ENCODE results near the gene HSF5.

Gene HSF5

GRCh38 chr17:58487589-58488427 is at the start of gene HSF5:
Gene HSF5, minus strand, starts transcription at chr17:58488408. Its CDS starts 134 bp downstream, at chr17:58488274.
- Histone ChIP-seq H3K9ac (ENCODE audit: low read depth, low read length) (no peak within 1 kb of the TSS), H2AFZ (ENCODE audit: low read depth, low read length) (no peak within 1 kb of the TSS), H3K9me3 (ENCODE audit: insufficient read depth, low read length, severe bottlenecking) (no peaks in the 10 kb centered on the region), H3K4me1 (ENCODE audit: insufficient read depth, low read length) (no peaks in the 10 kb centered on the region), H3K27me3 (ENCODE audit: insufficient read depth, low read length, poor library complexity) (no peaks in the 10 kb centered on the region), H3K36me3 (ENCODE audit: insufficient read depth, low read length) (peaks cover 44% of the 10 kb centered on the region), H4K20me1 (ENCODE audit: insufficient read depth, low read length) (no peaks in the 10 kb centered on the region), H3K4me3 (ENCODE audit: low read depth in 1 of 2, low read length in 2 of 2) (no peak within 1 kb of the TSS), H3K27ac (ENCODE audit: low read length) (no peak within 1 kb of the TSS), H3K4me2 (ENCODE audit: insufficient read depth, low read length) (no peak within 1 kb of the TSS), H3K79me2 (ENCODE audit: insufficient read depth, low read length) (no peaks in the 10 kb centered on the region)
- TF ChIP-seq EZH2 (IDR thresholded peaks at IDR 0.05; ENCODE audit: borderline replicate concordance, low read depth, low read length, severe bottlenecking), result no peak
- no peak for TF ChIP-seq CTCF (IDR thresholded peaks at IDR 0.05; ENCODE audit: borderline replicate concordance, extremely low read depth, low read length, poor library complexity, severe bottlenecking)
- DNase-seq, result no peak
- no peak for ATAC-seq (ENCODE audit: insufficient read depth, low read depth)

GRCh38 chr17:58537266-58537665 is 49.1 kb upstream of the HSF5 start:
- H3K79me2 ChIP-seq (ENCODE audit: insufficient read depth, low read length), result no peaks in the 10 kb centered on the region
- TF ChIP-seq CTCF (IDR thresholded peaks at IDR 0.05; ENCODE audit: borderline replicate concordance, extremely low read depth, low read length, poor library complexity, severe bottlenecking) (no peak), EZH2 (IDR thresholded peaks at IDR 0.05; ENCODE audit: borderline replicate concordance, low read depth, low read length, severe bottlenecking) (no peak)
- no peak for DNase-seq
- H3K9ac ChIP-seq (ENCODE audit: low read depth, low read length), result no peak overlapping the region
- no peaks in the 10 kb centered on the region for H3K9me3 ChIP-seq (ENCODE audit: insufficient read depth, low read length, severe bottlenecking)
- H3K4me2 ChIP-seq (ENCODE audit: insufficient read depth, low read length), result no peak overlapping the region
- H3K4me1 ChIP-seq (ENCODE audit: insufficient read depth, low read length), result no peaks in the 10 kb centered on the region
- H4K20me1 ChIP-seq (ENCODE audit: insufficient read depth, low read length), result peaks cover 4% of the 10 kb centered on the region; the same call in 1 of the 2 replicates
- peaks cover 50% of the 10 kb centered on the region for H3K27me3 ChIP-seq (ENCODE audit: insufficient read depth, low read length, poor library complexity)
- no peak overlapping the region for H3K4me3 ChIP-seq (ENCODE audit: low read depth in 1 of 2, low read length in 2 of 2)
- no peak overlapping the region for H2AFZ ChIP-seq (ENCODE audit: low read depth, low read length)
- H3K27ac ChIP-seq (ENCODE audit: low read length), result no peak overlapping the region
- ATAC-seq (ENCODE audit: insufficient read depth, low read depth), result no peak
- no peaks in the 10 kb centered on the region for H3K36me3 ChIP-seq (ENCODE audit: insufficient read depth, low read length)

- Histone ChIP-seq H3K79me2 (ENCODE audit: insufficient read depth, low read length) (no peaks in the 10 kb centered on the region), H3K9me3 (ENCODE audit: insufficient read depth, low read length, severe bottlenecking) (no peaks in the 10 kb centered on the region), H3K4me1 (ENCODE audit: insufficient read depth, low read length) (peaks cover 2% of the 10 kb centered on the region; the same call in 1 of the 2 replicates), H2AFZ (ENCODE audit: low read depth, low read length) (no peak overlapping the region), H3K4me2 (ENCODE audit: insufficient read depth, low read length) (no peak overlapping the region), H3K27me3 (ENCODE audit: insufficient read depth, low read length, poor library complexity) (peaks cover 50% of the 10 kb centered on the region), H4K20me1 (ENCODE audit: insufficient read depth, low read length) (peaks cover 4% of the 10 kb centered on the region; the same call in 1 of the 2 replicates), H3K9ac (ENCODE audit: low read depth, low read length) (no peak overlapping the region), H3K4me3 (ENCODE audit: low read depth in 1 of 2, low read length in 2 of 2) (no peak overlapping the region), H3K36me3 (ENCODE audit: insufficient read depth, low read length) (no peaks in the 10 kb centered on the region), H3K27ac (ENCODE audit: low read length) (no peak overlapping the region)
- DNase-seq (no peak), ATAC-seq (ENCODE audit: insufficient read depth, low read depth) (no peak)
- TF ChIP-seq EZH2 (IDR thresholded peaks at IDR 0.05; ENCODE audit: borderline replicate concordance, low read depth, low read length, severe bottlenecking), result no peak
- TF ChIP-seq CTCF (IDR thresholded peaks at IDR 0.05; ENCODE audit: borderline replicate concordance, extremely low read depth, low read length, poor library complexity, severe bottlenecking), result no peak
Measured at GRCh38 chr17:58536542-58536941, 48.3 kb upstream of the HSF5 start.

Measured in DND-41 (cell line).